Measurements from ENCODE around the gene EXOSC10.
"Not testable (repeated sequence)": the region's sequence is repeated elsewhere in the genome, so short reads cannot be mapped to it uniquely, and the experiment has no call there.

The EXOSC10 gene

DNA sequence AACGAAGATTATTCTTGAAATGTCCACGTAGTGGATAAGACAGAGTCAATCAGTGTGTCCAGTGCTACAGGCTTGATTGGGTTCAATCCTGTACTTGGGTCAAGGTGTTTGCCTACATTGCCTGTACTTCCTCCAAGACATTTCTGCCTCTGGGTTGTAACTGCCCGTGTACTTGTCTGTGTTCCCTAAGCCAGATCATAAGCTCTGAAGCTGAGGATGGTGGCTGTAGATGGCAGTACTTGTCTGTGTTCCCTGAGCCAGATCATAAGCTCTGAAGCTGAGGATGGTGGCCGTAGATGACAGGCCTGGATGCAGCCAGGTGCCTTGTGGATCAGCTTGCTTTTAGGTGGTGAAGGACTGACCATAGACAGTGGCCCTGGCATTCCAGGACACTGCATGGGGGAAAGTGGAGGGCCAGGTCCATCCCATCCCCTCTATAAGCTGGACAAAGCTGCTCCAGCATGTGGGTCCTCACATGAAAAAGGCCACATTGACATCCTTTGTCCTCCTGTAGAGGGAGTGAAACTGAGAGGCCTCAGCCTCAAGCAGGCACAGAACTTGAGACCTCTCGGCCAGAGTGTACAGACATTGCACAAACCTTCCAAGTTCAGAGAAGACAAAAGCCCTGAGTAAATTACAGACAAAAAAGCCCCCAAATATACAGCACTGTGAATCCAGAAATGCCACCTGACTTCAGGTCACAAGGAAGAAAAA is 37.9 kb downstream of the EXOSC10 start:
- no peak for DNase-seq (ENCODE audit: low read depth in 2 of 2)

GRCh38 chr1:11059968-11060830 is 39.5 kb downstream of the EXOSC10 start, which contains the start of gene SRM:
Gene SRM, minus strand, starts transcription at chr1:11060018. Its CDS starts 75 bp downstream, at chr1:11059943.
- peak; percentile 85 to 92 for DNase-seq (ENCODE audit: low read depth in 2 of 2)

DNA sequence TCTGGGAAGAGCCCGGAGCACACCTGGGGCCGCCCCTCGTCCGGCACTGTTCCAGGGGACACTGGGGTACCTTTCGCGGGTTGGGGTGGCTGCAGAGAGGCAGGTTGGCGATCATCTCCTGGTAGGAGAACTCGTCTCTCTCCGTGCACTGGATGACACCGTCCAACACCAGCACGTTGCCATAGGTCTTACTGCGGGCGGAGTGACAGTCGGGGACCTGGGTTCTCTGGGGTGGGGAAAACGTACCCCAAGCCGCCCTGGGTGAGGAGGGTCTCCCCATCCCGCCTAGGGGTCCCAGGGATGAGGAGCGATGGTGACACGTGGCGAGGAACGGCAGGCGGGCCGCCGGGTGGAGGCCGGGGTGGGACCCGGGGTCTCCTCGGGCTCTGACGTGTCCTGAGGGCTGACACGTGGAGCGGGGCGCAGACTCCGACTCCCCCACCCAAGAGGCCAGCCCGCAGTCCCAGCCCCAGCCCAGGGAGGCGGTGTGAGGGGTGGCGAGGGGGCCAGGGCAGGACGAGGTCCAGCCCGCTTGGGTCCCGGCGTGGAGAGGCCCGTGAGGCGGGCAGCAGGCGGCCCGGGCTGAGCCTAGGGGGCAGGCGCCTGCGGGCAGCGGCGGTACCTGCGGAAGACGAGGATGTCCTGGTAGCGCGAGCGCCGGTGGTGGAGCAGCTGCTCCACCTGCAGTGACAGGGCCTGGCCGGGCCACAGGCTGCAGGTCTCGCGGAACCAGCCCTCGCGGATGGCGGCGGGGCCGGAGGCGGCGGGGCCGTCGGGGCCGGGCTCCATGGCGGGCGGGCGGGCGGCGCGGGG is 40.3 kb downstream of the EXOSC10 start:
- no peak for DNase-seq (ENCODE audit: low read depth in 2 of 2)

DNA sequence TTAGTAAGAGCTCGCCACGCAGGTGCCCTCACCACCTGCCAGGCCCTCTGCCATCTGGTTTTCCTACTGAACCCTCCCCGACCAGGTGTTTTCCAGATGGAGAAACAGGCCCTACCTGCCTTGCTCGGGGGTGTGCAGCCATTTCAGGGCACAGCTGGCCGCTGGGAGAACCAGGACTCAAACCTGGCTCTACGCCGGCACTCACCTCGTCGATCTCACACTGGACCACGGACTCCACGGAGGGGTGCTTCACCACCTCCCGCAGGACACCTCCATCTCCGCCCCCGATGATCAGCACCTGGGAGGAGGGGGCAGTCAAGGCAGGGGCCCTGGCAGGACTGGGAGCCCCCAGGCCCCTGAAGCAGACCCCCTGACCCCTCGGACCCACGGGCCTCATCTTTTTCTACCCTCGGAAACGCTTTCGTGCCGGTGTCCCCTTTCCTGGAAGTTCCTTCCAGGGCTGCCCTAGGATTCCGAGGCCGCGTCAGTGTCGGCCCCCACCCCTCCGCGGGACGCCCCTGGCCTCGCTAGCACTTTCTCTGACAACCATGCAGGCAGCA is 41.0 kb downstream of the EXOSC10 start:
- DNase-seq (ENCODE audit: low read depth in 2 of 2) = no peak

GRCh38 chr1:11058026-11058425 is 41.6 kb downstream of the EXOSC10 start:
- no peak for DNase-seq (ENCODE audit: low read depth in 2 of 2)

- DNase-seq (ENCODE audit: low read depth in 2 of 2) = no peak
Observed at GRCh38 chr1:11057477-11057876, 42.2 kb downstream of the EXOSC10 start.

- DNase-seq (ENCODE audit: low read depth in 2 of 2) = no peak
Observed at GRCh38 chr1:11056504-11056903, 43.2 kb downstream of the EXOSC10 start.

GRCh38 chr1:11055676-11056075 is 44.0 kb downstream of the EXOSC10 start:
- DNase-seq (ENCODE audit: low read depth in 2 of 2) = no peak

- DNase-seq (ENCODE audit: low read depth in 2 of 2) = no peak
Observed at GRCh38 chr1:11054666-11055065, 45.0 kb downstream of the EXOSC10 start.

- DNase-seq (ENCODE audit: low read depth in 2 of 2) = no peak
Observed at GRCh38 chr1:11054181-11054580, 45.5 kb downstream of the EXOSC10 start.

GRCh38 chr1:11053758-11054137 is 45.9 kb downstream of the EXOSC10 start:
- no peak for DNase-seq (ENCODE audit: low read depth in 2 of 2)

GRCh38 chr1:11052839-11053757 is 46.6 kb downstream of the EXOSC10 start:
- DNase-seq (ENCODE audit: low read depth in 2 of 2) = peak in 1 of 2 donors; percentile 38

- no peak for DNase-seq (ENCODE audit: low read depth in 2 of 2)
Observed at GRCh38 chr1:11051781-11052511, 47.7 kb downstream of the EXOSC10 start.

- DNase-seq (ENCODE audit: low read depth in 2 of 2) = not testable (repeated sequence)
Observed at GRCh38 chr1:11051121-11051520, 48.5 kb downstream of the EXOSC10 start.

- DNase-seq (ENCODE audit: low read depth in 2 of 2) = no peak
Observed at GRCh38 chr1:11046625-11047365, 52.9 kb downstream of the EXOSC10 start, which contains the start of gene MASP2. Gene MASP2, minus strand, starts transcription at chr1:11047239. Its CDS starts 32 bp downstream, at chr1:11047207.

DNA sequence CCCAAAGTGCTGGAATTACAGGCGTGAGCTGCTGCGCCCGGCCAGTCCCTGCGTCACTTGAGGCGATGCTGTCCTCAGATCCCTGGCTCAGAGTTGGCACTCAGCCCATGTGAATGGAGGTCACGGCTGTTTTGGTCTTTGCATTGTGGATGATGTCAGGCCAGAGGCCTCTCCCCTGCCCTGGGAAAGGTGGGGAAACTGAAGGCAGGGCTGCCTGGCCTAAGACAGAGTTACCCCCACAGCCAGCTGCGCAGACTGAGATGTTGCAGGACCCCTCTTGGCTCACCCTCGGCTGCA is 53.5 kb downstream of the EXOSC10 start:
- no peak for DNase-seq (ENCODE audit: low read depth in 2 of 2)

- no peak for DNase-seq (ENCODE audit: low read depth in 2 of 2)
Observed at GRCh38 chr1:11045428-11046269, 54.0 kb downstream of the EXOSC10 start.

DNA sequence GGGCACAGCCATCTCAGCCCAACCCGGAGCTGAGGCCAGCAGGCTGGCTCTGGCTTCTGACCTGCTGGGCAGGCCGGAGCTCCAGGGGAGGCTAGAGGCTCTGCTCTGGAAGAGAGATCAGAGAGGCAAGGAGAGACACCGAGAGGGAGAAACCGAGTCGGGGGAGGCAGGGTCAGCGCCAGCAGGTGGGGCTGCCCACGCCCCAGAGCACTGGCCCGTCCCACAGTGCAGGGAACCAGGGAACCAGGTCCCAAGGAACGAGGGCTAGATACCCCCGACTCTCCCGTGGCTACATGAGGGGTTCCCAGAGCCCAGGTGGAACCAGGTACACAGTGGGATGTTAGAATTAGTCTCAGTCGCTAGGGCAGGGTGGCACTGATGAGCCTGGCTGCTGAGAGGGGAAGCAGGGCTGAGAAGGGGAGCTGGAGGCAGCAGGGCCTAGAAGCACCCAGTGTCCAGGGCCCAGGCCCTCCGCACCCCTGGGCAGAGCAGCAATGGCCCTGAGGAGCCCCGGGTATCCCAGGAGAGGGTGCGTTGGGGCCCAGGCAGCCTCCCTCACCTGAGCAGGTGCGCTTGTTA is 54.7 kb downstream of the EXOSC10 start:
- no peak for DNase-seq (ENCODE audit: low read depth in 2 of 2)

Measured in stimulated activated CD4-positive, alpha-beta T cell treated with anti-CD3 and anti-CD28 coated beads, Interleukin-1b, Interleukin-23, amount 100 ng/mL, for 4 hours (primary cell).